GM18873 (cell line): ENCODE data around the gene CTNNA3.
"Not testable (repeated sequence)": the region's sequence is repeated elsewhere in the genome, so short reads cannot be mapped to it uniquely, and the experiment has no call there.

Source experiments
- ATAC-seq: cut with Tn5 transposase; IDR thresholded peaks from one replicate; pipeline ENCODE4 v1.9.1; 2021; ENCODE audit warnings: mild to moderate bottlenecking, moderate library complexity, moderate number of reproducible peaks; ENCODE audit not compliant: unreplicated experiment, low FRiP score

The CTNNA3 gene

GRCh38 chr10:67386841-67387533 lies 309.0 kb downstream of the CTNNA3 start:
- not testable (repeated sequence) for ATAC-seq

GRCh38 chr10:67386260-67386659 lies 309.7 kb downstream of the CTNNA3 start:
- no peak for ATAC-seq

- no peak for ATAC-seq
Observed at GRCh38 chr10:67385566-67385965, 310.4 kb downstream of the CTNNA3 start.

- no peak for ATAC-seq
Observed at GRCh38 chr10:67385089-67385488, 310.9 kb downstream of the CTNNA3 start.

- no peak for ATAC-seq
Observed at GRCh38 chr10:67331121-67331910, 364.7 kb downstream of the CTNNA3 start.

- no peak for ATAC-seq
Observed at GRCh38 chr10:67327626-67328535, 368.1 kb downstream of the CTNNA3 start.

GRCh38 chr10:67319976-67320375 lies 376.0 kb downstream of the CTNNA3 start:
- ATAC-seq: no peak

GRCh38 chr10:67308912-67309311 lies 387.1 kb downstream of the CTNNA3 start:
- ATAC-seq: no peak

GRCh38 chr10:67306588-67307205 lies 389.3 kb downstream of the CTNNA3 start:
- no peak for ATAC-seq

GRCh38 chr10:67302701-67303100 lies 393.3 kb downstream of the CTNNA3 start:
- no peak for ATAC-seq

- no peak for ATAC-seq
Observed at GRCh38 chr10:67299761-67300160, 396.2 kb downstream of the CTNNA3 start.

GRCh38 chr10:67297637-67298181 lies 398.3 kb downstream of the CTNNA3 start:
- no peak for ATAC-seq

- ATAC-seq: no peak
Observed at GRCh38 chr10:67296926-67297325, 399.1 kb downstream of the CTNNA3 start.

GRCh38 chr10:67288688-67289410 lies 407.1 kb downstream of the CTNNA3 start:
- ATAC-seq: no peak

GRCh38 chr10:67284589-67284988 lies 411.4 kb downstream of the CTNNA3 start:
- no peak for ATAC-seq

GRCh38 chr10:67282871-67283270 lies 413.1 kb downstream of the CTNNA3 start:
- ATAC-seq: no peak

- no peak for ATAC-seq
Observed at GRCh38 chr10:67280405-67280804, 415.6 kb downstream of the CTNNA3 start.

GRCh38 chr10:67277402-67277801 lies 418.6 kb downstream of the CTNNA3 start:
- ATAC-seq: no peak

- no peak for ATAC-seq
Observed at GRCh38 chr10:67269828-67270227, 426.2 kb downstream of the CTNNA3 start.
